ENCODE measurements around the gene PCDH15. TPM values are rescaled to one million over a fixed set of nuclear protein-coding genes. Genes with fewer than 3 reads are reported as not detected.
A peak's percentile ranks its signal among the peaks of the same experiment; 100 is the strongest.

The PCDH15 gene
- total RNA-seq, 1 donor from 2014 or later: 26.3 TPM

GRCh38 chr10:54159924-54160323 lies 641.1 kb downstream of the PCDH15 start:
- H3K9me3 Mint-ChIP-seq: peaks cover 47% of the 10 kb centered on the region
- TF ChIP-seq CTCF (IDR thresholded peaks at IDR 0.05; ENCODE audit: unreplicated experiment): no peak

GRCh38 chr10:54148508-54148907 lies 652.5 kb downstream of the PCDH15 start:
- no peak for TF ChIP-seq CTCF (IDR thresholded peaks at IDR 0.05; ENCODE audit: unreplicated experiment)
- DNase-seq (ENCODE audit: low spot score in 2 of 2, unreplicated experiment in 2 of 2): no peak
- H3K4me3 Mint-ChIP-seq: no peak overlapping the region
- no peak overlapping the region for H3K27ac Mint-ChIP-seq
- peaks cover 9% of the 10 kb centered on the region for H3K36me3 Mint-ChIP-seq
- no peaks in the 10 kb centered on the region for H3K4me1 Mint-ChIP-seq
- H3K9me3 Mint-ChIP-seq: peaks cover 24% of the 10 kb centered on the region
- no peaks in the 10 kb centered on the region for H3K27me3 Mint-ChIP-seq (ENCODE audit: low read depth)

More at GRCh38 chr10:54159924-54160323, 641.1 kb downstream of the PCDH15 start:
- peaks cover 7% of the 10 kb centered on the region for H3K36me3 Mint-ChIP-seq
- peaks cover 3% of the 10 kb centered on the region for H3K4me1 Mint-ChIP-seq
- DNase-seq (ENCODE audit: low spot score in 2 of 2, unreplicated experiment in 2 of 2): no peak
- H3K27me3 Mint-ChIP-seq (ENCODE audit: low read depth): no peaks in the 10 kb centered on the region
- H3K27ac Mint-ChIP-seq: no peak overlapping the region
- H3K4me3 Mint-ChIP-seq: no peak overlapping the region

GRCh38 chr10:54139819-54140428 lies 661.1 kb downstream of the PCDH15 start:
- H3K27me3 Mint-ChIP-seq (ENCODE audit: low read depth): no peaks in the 10 kb centered on the region
- H3K9me3 Mint-ChIP-seq: peaks cover 66% of the 10 kb centered on the region
- H3K27ac Mint-ChIP-seq: no peak overlapping the region
- H3K4me1 Mint-ChIP-seq: no peaks in the 10 kb centered on the region
- no peak for TF ChIP-seq CTCF (IDR thresholded peaks at IDR 0.05; ENCODE audit: unreplicated experiment)
- DNase-seq (ENCODE audit: low spot score in 2 of 2, unreplicated experiment in 2 of 2): no peak
- no peak overlapping the region for H3K4me3 Mint-ChIP-seq
- peaks cover 35% of the 10 kb centered on the region for H3K36me3 Mint-ChIP-seq

GRCh38 chr10:54137396-54137795 lies 663.6 kb downstream of the PCDH15 start:
- peaks cover 5% of the 10 kb centered on the region for H3K4me1 Mint-ChIP-seq
- H3K36me3 Mint-ChIP-seq: peaks cover 28% of the 10 kb centered on the region
- H3K27me3 Mint-ChIP-seq (ENCODE audit: low read depth): no peaks in the 10 kb centered on the region
- H3K4me3 Mint-ChIP-seq: no peak overlapping the region
- no peak for TF ChIP-seq CTCF (IDR thresholded peaks at IDR 0.05; ENCODE audit: unreplicated experiment)
- no peak for DNase-seq (ENCODE audit: low spot score in 2 of 2, unreplicated experiment in 2 of 2)
- no peak overlapping the region for H3K27ac Mint-ChIP-seq
- H3K9me3 Mint-ChIP-seq: peaks cover 43% of the 10 kb centered on the region

GRCh38 chr10:54133203-54133602 lies 667.8 kb downstream of the PCDH15 start:
- peak; percentile 40 for TF ChIP-seq CTCF (IDR thresholded peaks at IDR 0.05; ENCODE audit: unreplicated experiment)
- H3K27me3 Mint-ChIP-seq (ENCODE audit: low read depth): no peaks in the 10 kb centered on the region
- DNase-seq (ENCODE audit: low spot score in 2 of 2, unreplicated experiment in 2 of 2): no peak
- peaks cover 37% of the 10 kb centered on the region for H3K9me3 Mint-ChIP-seq
- H3K4me1 Mint-ChIP-seq: peaks cover 12% of the 10 kb centered on the region
- no peak overlapping the region for H3K27ac Mint-ChIP-seq
- H3K36me3 Mint-ChIP-seq: peaks cover 26% of the 10 kb centered on the region
- no peak overlapping the region for H3K4me3 Mint-ChIP-seq
